Neural cell (in vitro differentiated cells): ENCODE results near the gene SYTL5. TPM values are rescaled to one million over a fixed set of nuclear protein-coding genes. Genes with fewer than 3 reads are reported as not detected.

ENCODE experiments used
- H2AFZ ChIP-seq: fragments of 200-600, 300-800 bp; sonication (generic), shearing (Covaris generic); 2 replicates; pipeline ENCODE4 v1.6.0; 2014; ENCODE audit warnings: low read depth, mild to moderate bottlenecking, antibody characterized with exemption, low read length, moderate library complexity
- H3F3A ChIP-seq: fragments of 200-600 bp; shearing (Covaris generic); 2 replicates; pipeline ENCODE4 v1.6.1; 2016; ENCODE audit warnings: mild to moderate bottlenecking, moderate library complexity, mixed read lengths, antibody characterized with exemption, low read length; ENCODE audit not compliant: insufficient read depth, poor library complexity, severe bottlenecking
- H3K27ac ChIP-seq: fragments of 200-600, 300-800 bp; sonication (generic), shearing (Covaris generic); 2 replicates; pipeline ENCODE4 v1.5.1; 2014; ENCODE audit warnings: mild to moderate bottlenecking, low read length, moderate library complexity
- H3K27me3 ChIP-seq: fragments of 300-800, 200-600 bp; sonication (generic), shearing (Covaris generic); 2 replicates; pipeline ENCODE4 v1.6.0; 2014; ENCODE audit warnings: mild to moderate bottlenecking, low read depth, low read length, moderate library complexity; ENCODE audit not compliant: insufficient read depth
- H3K36me3 ChIP-seq: fragments of 300-800, 200-600 bp; sonication (generic), shearing (Covaris generic); 2 replicates; pipeline ENCODE4 v1.5.1; 2014; ENCODE audit warnings: mild to moderate bottlenecking, antibody characterized with exemption, low read length, moderate library complexity; ENCODE audit not compliant: insufficient read depth
- H3K4me2 ChIP-seq: fragments of 300-800, 200-600 bp; sonication (generic), shearing (Covaris generic); 2 replicates; pipeline ENCODE4 v1.6.0; 2014; ENCODE audit warnings: mild to moderate bottlenecking, low read length
- H3K4me3 ChIP-seq: fragments of 300-800, 200-600 bp; sonication (generic), shearing (Covaris generic); 2 replicates; pipeline ENCODE4 v1.5.1; 2014; ENCODE audit warnings: mild to moderate bottlenecking, low read length, moderate library complexity
- H3K79me2 ChIP-seq: fragments of 200-600 bp; shearing (Covaris generic); replicated peaks from 2 replicates; pipeline ENCODE4 v1.6.0; 2014; ENCODE audit warnings: mild to moderate bottlenecking, low read length, moderate library complexity; ENCODE audit not compliant: insufficient read depth
- H3K9ac ChIP-seq: fragments of 300-800, 200-600 bp; sonication (generic), shearing (Covaris generic); 2 replicates; pipeline ENCODE4 v1.6.1; 2016; ENCODE audit warnings: mild to moderate bottlenecking, low read length, mixed read lengths
- H3K9me2 ChIP-seq: fragments of 200-600 bp; shearing (Covaris generic); 2 replicates; pipeline ENCODE4 v1.6.1; 2016; ENCODE audit warnings: mild to moderate bottlenecking, low read length, mixed read lengths; ENCODE audit not compliant: insufficient read depth
- H3K9me3 ChIP-seq: fragments of 200-600, 300-800 bp; sonication (generic), shearing (Covaris generic); 2 replicates; pipeline ENCODE4 v1.6.1; 2016; ENCODE audit warnings: mild to moderate bottlenecking, mixed run types, low read length, moderate library complexity, mixed read lengths
- H4K20me1 ChIP-seq: fragments of 200-600 bp; shearing (Covaris generic); 2 replicates; pipeline ENCODE4 v1.6.1; 2016; ENCODE audit warnings: mild to moderate bottlenecking, mixed run types; ENCODE audit not compliant: insufficient read depth
- EP300 ChIP-seq: fragments of 450-650 bp; conservative IDR thresholded peaks from 2 replicates; pipeline ENCODE4 v1.6.1; 2014; ENCODE audit warnings: antibody characterized with exemption, mild to moderate bottlenecking, moderate library complexity; ENCODE audit not compliant: poor library complexity, severe bottlenecking
- EZH2 ChIP-seq: fragments of 200-600, 300-800 bp; shearing (Covaris generic), sonication (generic); IDR thresholded peaks from 2 replicates; pipeline ENCODE4 v1.6.1; 2014; ENCODE audit warnings: antibody characterized with exemption, low read length, borderline replicate concordance, mild to moderate bottlenecking; ENCODE audit not compliant: insufficient read depth, poor library complexity, severe bottlenecking
- MXI1 ChIP-seq: fragments of 450-650 bp; conservative IDR thresholded peaks from 2 replicates; pipeline ENCODE4 v1.6.1; 2014; ENCODE audit warnings: antibody characterized with exemption, mild to moderate bottlenecking; ENCODE audit not compliant: poor library complexity, severe bottlenecking
- POLR2AphosphoS5 ChIP-seq: IDR thresholded peaks from 2 replicates; pipeline ENCODE4 v1.6.1; 2012
- RAD21 ChIP-seq: fragments of 450-650 bp; conservative IDR thresholded peaks from 2 replicates; pipeline ENCODE4 v1.6.1; 2014; ENCODE audit warnings: antibody characterized with exemption, mild to moderate bottlenecking, moderate library complexity
- SMC3 ChIP-seq: fragments of 450-650 bp; conservative IDR thresholded peaks from 2 replicates; pipeline ENCODE4 v1.6.1; 2014; ENCODE audit warnings: antibody characterized with exemption, mild to moderate bottlenecking, moderate library complexity; ENCODE audit not compliant: poor library complexity
- TAF1 ChIP-seq: IDR thresholded peaks from 2 replicates; pipeline ENCODE4 v1.6.1; 2012; ENCODE audit warnings: low read depth
- polyA plus RNA-seq: library from polyadenylated mRNA; depleted of rRNA; stranded (reverse); fragments of >200 nt; gene quantifications from 2 replicates; pipeline ENCODE4 v1.2.3, GENCODE V29; 2014
- TF ChIP-seq, protein P1 (sequence below): fragments of 450-650 bp; IDR thresholded peaks from 2 replicates; pipeline ENCODE4 v1.5.1; 2014; ENCODE audit warnings: antibody characterized with exemption, mild to moderate bottlenecking, moderate library complexity; ENCODE audit not compliant: poor library complexity, severe bottlenecking
- TF ChIP-seq, protein P2 (sequence below): IDR thresholded peaks from 2 replicates; pipeline ENCODE4 v1.6.1; 2012; ENCODE audit warnings: borderline replicate concordance

Gene SYTL5
- polyA plus RNA-seq, 1 donor from 2014 or later = 1.0 TPM

DNA sequence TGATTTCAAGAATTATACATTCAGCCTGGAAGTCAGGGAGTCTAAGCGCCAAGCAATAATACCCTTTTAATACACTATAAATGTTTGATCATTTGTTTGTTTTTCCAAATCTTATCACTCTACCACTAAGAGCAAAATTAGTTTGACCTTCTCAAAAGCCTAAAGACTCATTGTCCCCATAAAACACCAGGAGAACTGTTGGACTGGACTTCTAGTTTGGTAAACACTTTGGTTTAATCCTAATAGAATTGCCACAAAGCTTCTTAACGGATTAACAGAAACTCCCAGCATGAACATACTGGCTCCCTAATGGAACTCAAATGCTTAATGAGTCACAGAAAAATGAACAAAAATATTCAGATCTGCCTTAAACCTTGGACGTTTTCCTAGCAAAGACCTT is 34.9 kb downstream of the SYTL5 start:
- no peak for TF ChIP-seq TAF1
- TF ChIP-seq, protein P1, sequence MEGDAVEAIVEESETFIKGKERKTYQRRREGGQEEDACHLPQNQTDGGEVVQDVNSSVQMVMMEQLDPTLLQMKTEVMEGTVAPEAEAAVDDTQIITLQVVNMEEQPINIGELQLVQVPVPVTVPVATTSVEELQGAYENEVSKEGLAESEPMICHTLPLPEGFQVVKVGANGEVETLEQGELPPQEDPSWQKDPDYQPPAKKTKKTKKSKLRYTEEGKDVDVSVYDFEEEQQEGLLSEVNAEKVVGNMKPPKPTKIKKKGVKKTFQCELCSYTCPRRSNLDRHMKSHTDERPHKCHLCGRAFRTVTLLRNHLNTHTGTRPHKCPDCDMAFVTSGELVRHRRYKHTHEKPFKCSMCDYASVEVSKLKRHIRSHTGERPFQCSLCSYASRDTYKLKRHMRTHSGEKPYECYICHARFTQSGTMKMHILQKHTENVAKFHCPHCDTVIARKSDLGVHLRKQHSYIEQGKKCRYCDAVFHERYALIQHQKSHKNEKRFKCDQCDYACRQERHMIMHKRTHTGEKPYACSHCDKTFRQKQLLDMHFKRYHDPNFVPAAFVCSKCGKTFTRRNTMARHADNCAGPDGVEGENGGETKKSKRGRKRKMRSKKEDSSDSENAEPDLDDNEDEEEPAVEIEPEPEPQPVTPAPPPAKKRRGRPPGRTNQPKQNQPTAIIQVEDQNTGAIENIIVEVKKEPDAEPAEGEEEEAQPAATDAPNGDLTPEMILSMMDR = no peak
- no peak for TF ChIP-seq EP300
- TF ChIP-seq EZH2 = no peak
- no peak for TF ChIP-seq RAD21
- TF ChIP-seq POLR2AphosphoS5 = no peak
- TF ChIP-seq SMC3 = no peak
- TF ChIP-seq MXI1 = no peak
- TF ChIP-seq, protein P2, sequence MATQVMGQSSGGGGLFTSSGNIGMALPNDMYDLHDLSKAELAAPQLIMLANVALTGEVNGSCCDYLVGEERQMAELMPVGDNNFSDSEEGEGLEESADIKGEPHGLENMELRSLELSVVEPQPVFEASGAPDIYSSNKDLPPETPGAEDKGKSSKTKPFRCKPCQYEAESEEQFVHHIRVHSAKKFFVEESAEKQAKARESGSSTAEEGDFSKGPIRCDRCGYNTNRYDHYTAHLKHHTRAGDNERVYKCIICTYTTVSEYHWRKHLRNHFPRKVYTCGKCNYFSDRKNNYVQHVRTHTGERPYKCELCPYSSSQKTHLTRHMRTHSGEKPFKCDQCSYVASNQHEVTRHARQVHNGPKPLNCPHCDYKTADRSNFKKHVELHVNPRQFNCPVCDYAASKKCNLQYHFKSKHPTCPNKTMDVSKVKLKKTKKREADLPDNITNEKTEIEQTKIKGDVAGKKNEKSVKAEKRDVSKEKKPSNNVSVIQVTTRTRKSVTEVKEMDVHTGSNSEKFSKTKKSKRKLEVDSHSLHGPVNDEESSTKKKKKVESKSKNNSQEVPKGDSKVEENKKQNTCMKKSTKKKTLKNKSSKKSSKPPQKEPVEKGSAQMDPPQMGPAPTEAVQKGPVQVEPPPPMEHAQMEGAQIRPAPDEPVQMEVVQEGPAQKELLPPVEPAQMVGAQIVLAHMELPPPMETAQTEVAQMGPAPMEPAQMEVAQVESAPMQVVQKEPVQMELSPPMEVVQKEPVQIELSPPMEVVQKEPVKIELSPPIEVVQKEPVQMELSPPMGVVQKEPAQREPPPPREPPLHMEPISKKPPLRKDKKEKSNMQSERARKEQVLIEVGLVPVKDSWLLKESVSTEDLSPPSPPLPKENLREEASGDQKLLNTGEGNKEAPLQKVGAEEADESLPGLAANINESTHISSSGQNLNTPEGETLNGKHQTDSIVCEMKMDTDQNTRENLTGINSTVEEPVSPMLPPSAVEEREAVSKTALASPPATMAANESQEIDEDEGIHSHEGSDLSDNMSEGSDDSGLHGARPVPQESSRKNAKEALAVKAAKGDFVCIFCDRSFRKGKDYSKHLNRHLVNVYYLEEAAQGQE = no peak
- no peaks in the 10 kb centered on the region for H3K27me3 ChIP-seq
- H3F3A ChIP-seq = no peaks in the 10 kb centered on the region
- no peaks in the 10 kb centered on the region for H3K36me3 ChIP-seq
- no peak overlapping the region for H3K27ac ChIP-seq
- H4K20me1 ChIP-seq = no peaks in the 10 kb centered on the region
- H3K4me2 ChIP-seq = no peak overlapping the region
- no peaks in the 10 kb centered on the region for H3K79me2 ChIP-seq
- no peak overlapping the region for H3K4me3 ChIP-seq
- no peaks in the 10 kb centered on the region for H3K9me3 ChIP-seq
- H2AFZ ChIP-seq = no peak overlapping the region
- H3K9me2 ChIP-seq = no peaks in the 10 kb centered on the region
- no peak overlapping the region for H3K9ac ChIP-seq

DNA sequence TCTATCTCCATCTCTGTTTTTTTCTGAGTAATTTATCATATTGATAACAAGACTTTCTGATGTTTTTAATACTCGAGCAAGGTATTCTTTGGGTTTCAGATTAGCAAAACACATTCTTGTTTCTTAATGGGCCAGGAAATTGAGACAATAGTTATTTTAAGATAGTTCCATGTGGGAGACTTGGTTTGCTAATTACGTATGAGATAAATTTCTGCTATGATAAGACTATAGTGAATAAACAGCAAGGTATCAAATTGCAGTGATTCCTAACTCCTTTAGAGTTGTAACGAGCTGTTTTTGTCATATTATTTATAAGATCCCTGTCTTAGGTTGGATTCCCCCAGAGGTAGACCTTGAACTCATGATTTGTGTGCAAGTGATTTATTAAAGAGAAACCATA is 38.3 kb downstream of the SYTL5 start:
- H3K9ac ChIP-seq = no peak overlapping the region
- H3F3A ChIP-seq = no peaks in the 10 kb centered on the region
- no peaks in the 10 kb centered on the region for H3K9me3 ChIP-seq
- no peak overlapping the region for H3K4me3 ChIP-seq
- H4K20me1 ChIP-seq = no peaks in the 10 kb centered on the region
- TF ChIP-seq MXI1 (no peak), EZH2 (no peak), TAF1 (no peak), EP300 (no peak)
- TF ChIP-seq, protein P1 = no peak
- H3K79me2 ChIP-seq = no peaks in the 10 kb centered on the region
- no peaks in the 10 kb centered on the region for H3K36me3 ChIP-seq
- no peak overlapping the region for H3K4me2 ChIP-seq
- no peak overlapping the region for H2AFZ ChIP-seq
- H3K27me3 ChIP-seq = no peaks in the 10 kb centered on the region
- H3K27ac ChIP-seq = no peak overlapping the region
- no peaks in the 10 kb centered on the region for H3K9me2 ChIP-seq
